Neural crest cell (in vitro differentiated cells): ENCODE results near the gene BMAL1. TPM values are rescaled to one million over a fixed set of nuclear protein-coding genes. Genes with fewer than 3 reads are reported as not detected.

Experiments used
- DNase-seq: peaks from one replicate; pipeline ENCODE4 v3.0.0; 2021; ENCODE audit warnings: low read depth, mixed read lengths, low spot score
- H3K27ac Mint-ChIP-seq: one replicate; pipeline ENCODE4 v1.8.0; 2021; ENCODE audit warnings: mild to moderate bottlenecking, mixed read lengths; ENCODE audit not compliant: unreplicated experiment
- H3K27me3 Mint-ChIP-seq: 2 replicates; pipeline ENCODE4 v1.8.0; 2021; ENCODE audit warnings: low read depth, mild to moderate bottlenecking, mixed read lengths
- H3K36me3 Mint-ChIP-seq: 2 replicates; pipeline ENCODE4 v1.8.0; 2021; ENCODE audit warnings: low read depth, mild to moderate bottlenecking, mixed read lengths
- H3K4me1 Mint-ChIP-seq: 2 replicates; pipeline ENCODE4 v1.8.0; 2021; ENCODE audit warnings: mixed read lengths
- H3K4me3 Mint-ChIP-seq: one replicate; pipeline ENCODE4 v1.8.0; 2021; ENCODE audit warnings: mild to moderate bottlenecking, mixed read lengths
- H3K9me3 Mint-ChIP-seq: 2 replicates; pipeline ENCODE4 v1.8.0; 2021; ENCODE audit warnings: mixed read lengths
- total RNA-seq: library from RNA; stranded (reverse); gene quantifications from 2 replicates; pipeline ENCODE4 v1.2.1, GENCODE V29; 2021
- TF ChIP-seq, protein P1 (sequence below): fragments of 200-600 bp; sonication (generic); conservative IDR thresholded peaks from 2 replicates; pipeline ENCODE4 v1.5.0; 2021; ENCODE audit warnings: antibody characterized with exemption, mild to moderate bottlenecking

BMAL1 gene
- total RNA-seq, 1 donor from 2014 or later = 5.1 TPM

DNA sequence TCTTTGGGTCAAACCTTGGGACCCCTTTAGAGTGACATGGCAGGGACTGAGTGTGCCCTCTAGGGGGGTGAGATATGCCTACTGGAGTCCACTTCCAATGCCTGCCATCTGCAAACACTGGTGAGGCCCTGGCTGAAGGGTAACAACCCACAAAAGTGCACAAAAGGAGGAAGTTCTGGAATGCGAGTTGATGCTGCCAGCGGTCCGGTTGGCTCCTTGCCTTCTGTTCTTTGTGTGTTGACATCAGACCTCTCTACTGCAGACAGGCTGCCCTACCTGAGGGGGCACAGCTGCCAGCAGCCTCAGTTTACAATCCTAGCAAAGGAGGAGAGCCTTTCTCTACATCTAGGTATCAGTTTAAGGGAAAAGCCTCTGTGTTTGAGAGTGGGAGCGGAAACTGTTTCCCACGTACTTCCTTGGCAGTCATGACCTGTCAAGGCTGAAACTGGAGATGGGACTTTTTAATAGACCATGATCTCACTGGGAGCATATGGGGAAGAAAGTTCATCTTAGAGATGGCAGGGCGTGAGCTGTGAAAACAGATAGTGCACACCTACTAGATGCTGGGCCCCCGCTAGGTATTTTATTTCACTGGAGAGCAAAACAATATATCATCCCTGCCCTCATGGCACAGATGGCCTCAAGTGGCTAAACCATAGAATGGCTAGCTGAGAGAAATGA is 27.2 kb downstream of the BMAL1 start:
- TF ChIP-seq, protein P1, sequence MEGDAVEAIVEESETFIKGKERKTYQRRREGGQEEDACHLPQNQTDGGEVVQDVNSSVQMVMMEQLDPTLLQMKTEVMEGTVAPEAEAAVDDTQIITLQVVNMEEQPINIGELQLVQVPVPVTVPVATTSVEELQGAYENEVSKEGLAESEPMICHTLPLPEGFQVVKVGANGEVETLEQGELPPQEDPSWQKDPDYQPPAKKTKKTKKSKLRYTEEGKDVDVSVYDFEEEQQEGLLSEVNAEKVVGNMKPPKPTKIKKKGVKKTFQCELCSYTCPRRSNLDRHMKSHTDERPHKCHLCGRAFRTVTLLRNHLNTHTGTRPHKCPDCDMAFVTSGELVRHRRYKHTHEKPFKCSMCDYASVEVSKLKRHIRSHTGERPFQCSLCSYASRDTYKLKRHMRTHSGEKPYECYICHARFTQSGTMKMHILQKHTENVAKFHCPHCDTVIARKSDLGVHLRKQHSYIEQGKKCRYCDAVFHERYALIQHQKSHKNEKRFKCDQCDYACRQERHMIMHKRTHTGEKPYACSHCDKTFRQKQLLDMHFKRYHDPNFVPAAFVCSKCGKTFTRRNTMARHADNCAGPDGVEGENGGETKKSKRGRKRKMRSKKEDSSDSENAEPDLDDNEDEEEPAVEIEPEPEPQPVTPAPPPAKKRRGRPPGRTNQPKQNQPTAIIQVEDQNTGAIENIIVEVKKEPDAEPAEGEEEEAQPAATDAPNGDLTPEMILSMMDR = no peak
- no peak for DNase-seq
- H3K9me3 Mint-ChIP-seq = no peaks in the 10 kb centered on the region
- no peak overlapping the region for H3K4me3 Mint-ChIP-seq
- peaks cover 5% of the 10 kb centered on the region for H3K4me1 Mint-ChIP-seq
- no peak overlapping the region for H3K27ac Mint-ChIP-seq
- no peaks in the 10 kb centered on the region for H3K36me3 Mint-ChIP-seq
- H3K27me3 Mint-ChIP-seq = no peaks in the 10 kb centered on the region

DNA sequence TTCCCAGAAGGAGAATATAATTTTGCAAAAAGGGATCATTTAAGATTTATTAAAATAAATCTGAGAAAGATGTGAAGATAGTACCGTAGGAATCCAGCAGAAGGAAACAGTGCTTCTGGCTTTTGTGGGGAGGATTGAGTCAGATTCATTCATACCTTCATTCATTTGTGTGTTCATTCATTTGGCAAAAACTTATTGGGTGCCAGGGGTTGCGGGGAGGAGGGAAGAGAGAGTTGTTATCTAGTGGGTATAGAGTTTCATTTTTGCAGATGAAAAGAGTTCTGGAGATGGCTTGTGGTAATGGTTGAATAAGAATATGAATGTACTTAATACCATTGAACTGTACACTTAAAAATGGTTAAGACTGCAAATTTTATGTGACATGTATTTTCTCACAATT is 31.1 kb downstream of the BMAL1 start:
- no peaks in the 10 kb centered on the region for H3K36me3 Mint-ChIP-seq

DNA sequence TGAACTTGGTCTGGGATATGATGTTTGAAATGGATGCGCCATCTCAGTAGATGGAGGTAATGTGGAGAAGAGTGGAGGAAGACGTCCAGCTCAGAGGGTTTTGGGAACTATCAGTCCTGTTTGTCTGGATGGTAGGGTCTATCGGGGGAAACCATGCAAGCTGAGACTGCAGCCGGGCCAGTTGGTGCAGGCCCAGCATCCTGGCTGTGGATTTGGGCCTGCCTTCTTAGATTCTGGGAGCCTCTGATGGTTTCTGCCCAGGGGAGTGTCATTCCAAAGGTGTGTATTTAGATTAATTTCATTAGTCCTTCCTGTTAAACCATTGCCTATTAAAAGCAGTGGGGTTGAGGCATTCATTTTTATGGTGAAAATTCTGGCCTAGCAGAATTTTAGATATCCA is 31.6 kb downstream of the BMAL1 start:
- H3K9me3 Mint-ChIP-seq = peaks cover 4% of the 10 kb centered on the region
- DNase-seq = no peak
- no peaks in the 10 kb centered on the region for H3K4me1 Mint-ChIP-seq
- H3K27me3 Mint-ChIP-seq = no peaks in the 10 kb centered on the region
- TF ChIP-seq, protein P1 = no peak
- H3K36me3 Mint-ChIP-seq = no peaks in the 10 kb centered on the region
- H3K27ac Mint-ChIP-seq = no peak overlapping the region
- no peak overlapping the region for H3K4me3 Mint-ChIP-seq

More for the DNA sequence above, 31.1 kb downstream of the BMAL1 start:
- Mint-ChIP-seq H3K4me1 (peaks cover 3% of the 10 kb centered on the region), H3K27ac (no peak overlapping the region), H3K27me3 (no peaks in the 10 kb centered on the region), H3K4me3 (no peak overlapping the region), H3K9me3 (peaks cover 4% of the 10 kb centered on the region)
- TF ChIP-seq, protein P1 = no peak
- no peak for DNase-seq

DNA sequence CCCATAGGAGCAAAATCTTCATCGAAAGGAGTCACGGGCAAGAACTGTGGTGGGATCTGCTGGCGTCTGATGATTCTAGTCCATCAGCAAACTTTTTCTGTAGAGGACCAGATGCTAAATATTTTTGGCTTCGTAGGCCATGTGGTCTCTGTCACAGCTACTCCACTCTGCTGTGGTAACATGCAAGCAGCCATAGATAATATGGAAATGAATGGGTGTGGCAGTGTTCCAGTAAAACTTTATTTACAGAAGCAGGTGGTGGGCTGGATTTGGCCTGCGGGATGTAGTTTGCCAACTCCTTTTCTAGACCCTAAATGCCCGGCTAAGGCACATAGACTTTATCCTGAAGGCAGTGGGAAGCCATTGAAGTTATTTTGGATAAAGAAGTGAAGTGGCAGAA is 32.9 kb downstream of the BMAL1 start:
- DNase-seq = no peak
- Mint-ChIP-seq H3K27ac (no peak overlapping the region), H3K9me3 (peaks cover 4% of the 10 kb centered on the region), H3K36me3 (no peaks in the 10 kb centered on the region), H3K27me3 (no peaks in the 10 kb centered on the region), H3K4me3 (no peak overlapping the region), H3K4me1 (peaks cover 7% of the 10 kb centered on the region)
- TF ChIP-seq, protein P1 = no peak

DNA sequence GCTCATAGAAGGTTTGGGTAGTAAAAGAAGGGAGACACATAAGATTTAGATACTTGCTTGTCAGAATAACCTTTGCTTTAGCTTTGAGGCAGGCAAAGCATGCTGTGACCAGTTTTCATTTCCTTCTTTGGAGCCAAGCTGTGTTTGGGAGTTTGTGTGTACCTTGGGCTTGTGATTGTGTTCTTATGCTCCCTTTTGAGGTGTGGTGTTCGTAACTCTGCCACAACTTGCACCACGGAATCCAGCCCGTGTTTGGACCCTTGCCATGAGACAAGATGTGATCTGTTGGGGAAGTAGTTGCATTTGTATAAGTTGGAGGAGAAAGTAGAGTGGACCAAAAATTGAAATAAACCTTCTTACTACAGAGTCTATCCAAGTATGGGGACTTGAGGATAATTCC is 34.0 kb downstream of the BMAL1 start:
- Mint-ChIP-seq H3K4me1 (peaks cover 16% of the 10 kb centered on the region), H3K9me3 (peaks cover 4% of the 10 kb centered on the region)

More for the DNA sequence above, 34.0 kb downstream of the BMAL1 start:
- DNase-seq = no peak
- no peak overlapping the region for H3K4me3 Mint-ChIP-seq
- H3K27ac Mint-ChIP-seq = no peak overlapping the region
- no peaks in the 10 kb centered on the region for H3K27me3 Mint-ChIP-seq
- H3K36me3 Mint-ChIP-seq = no peaks in the 10 kb centered on the region
- TF ChIP-seq, protein P1 = no peak
